Activated T-helper 1 cell treated with anti-CD3 and anti-CD28 coated beads, Interleukin-2, amount 50 U/mL, for 16 hours (primary cell): ENCODE measurements around the gene CCDC51.
"Not testable (repeated sequence)": the region's sequence is repeated elsewhere in the genome, so short reads cannot be mapped to it uniquely, and the experiment has no call there.

Experiments
- DNase-seq, 2 donors: peaks; one replicate each; pipeline ENCODE4 v3.0.0-alpha.2; 2020; ENCODE audit warnings: low read depth in 1 of 2, low spot score in 1 of 2

Gene CCDC51

DNA sequence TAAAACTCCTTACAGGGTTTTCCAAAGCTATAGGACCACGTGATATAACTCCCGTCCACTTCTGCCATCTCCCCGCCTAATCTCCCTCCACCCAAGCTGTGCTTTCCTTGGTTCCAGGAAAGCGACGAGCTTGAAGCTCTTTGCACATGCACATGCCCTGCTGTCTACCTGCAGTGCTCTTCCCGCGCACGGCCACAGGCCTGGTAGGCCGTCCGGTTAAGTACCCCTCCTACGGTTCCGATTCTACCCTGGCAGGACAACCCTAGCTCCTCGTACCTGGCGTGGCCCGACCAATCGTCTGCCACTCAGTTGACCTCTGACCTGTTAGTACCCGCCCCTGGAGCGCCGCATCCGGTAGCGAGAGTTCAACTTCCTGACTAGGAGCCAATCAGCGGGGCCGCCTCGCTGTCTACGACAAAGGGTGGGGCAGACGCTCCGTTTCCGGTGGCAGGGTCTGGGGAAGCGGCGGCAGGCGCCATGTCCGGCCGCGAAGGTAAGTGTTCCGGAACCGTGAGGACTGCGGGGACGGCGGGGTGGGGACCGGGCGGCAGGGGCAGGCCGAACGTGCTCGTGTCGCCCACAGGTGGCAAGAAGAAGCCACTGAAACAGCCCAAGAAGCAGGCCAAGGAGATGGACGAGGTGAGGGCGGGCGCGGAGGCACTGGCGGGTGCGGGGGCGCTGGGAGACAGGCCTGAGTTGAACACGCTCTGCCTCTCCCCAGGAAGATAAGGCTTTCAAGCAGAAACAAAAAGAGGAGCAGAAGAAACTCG is at the start of gene CCDC51, which contains the start of gene TMA7:
CCDC51 (minus strand) TSS at position 300 of the 770 bp plus-strand sequence. CDS start 4,991 bp downstream, outside the sequence.
TMA7 (plus strand) TSS at position 438 of the 770 bp plus-strand sequence; CDS start at position 478, 40 bp downstream.
- DNase-seq = peak; percentile 97

DNA sequence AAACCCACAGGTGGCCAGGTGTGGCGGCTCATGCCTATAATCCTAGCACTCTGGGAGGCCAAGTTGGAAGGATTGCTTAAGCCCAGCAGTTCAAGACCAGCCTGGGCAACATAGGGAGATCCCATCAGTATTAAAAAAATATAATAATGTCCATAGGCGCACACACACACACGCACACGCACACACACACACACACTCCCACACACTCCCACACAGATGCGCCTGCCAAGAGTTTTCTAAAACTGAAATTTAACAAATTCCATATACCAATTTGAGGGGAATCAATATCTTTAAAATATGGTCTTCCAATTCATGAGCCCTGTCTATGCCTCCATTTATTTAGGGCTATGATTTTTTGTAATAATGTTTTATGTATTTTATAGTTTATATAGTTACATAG is 47.0 kb upstream of the CCDC51 start:
- no peak for DNase-seq

DNA sequence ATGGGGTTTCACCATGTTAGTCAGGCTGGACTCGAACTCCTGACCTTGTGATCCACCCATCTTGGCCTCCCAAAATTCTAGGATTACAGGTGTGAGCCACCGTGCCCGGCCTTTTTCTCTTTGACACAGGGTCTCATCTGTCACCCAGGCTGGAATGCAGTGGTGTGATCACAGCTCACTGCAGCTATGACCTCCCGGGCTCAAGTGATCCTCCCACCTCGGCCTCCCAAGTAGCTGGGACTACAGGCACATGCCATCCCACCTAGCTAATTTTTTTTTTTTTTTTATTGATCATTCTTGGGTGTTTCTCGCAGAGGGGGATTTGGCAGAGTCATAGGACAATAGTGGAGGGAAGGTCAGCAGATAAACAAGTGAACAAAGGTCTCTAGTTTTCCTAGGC is 42.9 kb upstream of the CCDC51 start:
- not testable (repeated sequence) for DNase-seq

DNA sequence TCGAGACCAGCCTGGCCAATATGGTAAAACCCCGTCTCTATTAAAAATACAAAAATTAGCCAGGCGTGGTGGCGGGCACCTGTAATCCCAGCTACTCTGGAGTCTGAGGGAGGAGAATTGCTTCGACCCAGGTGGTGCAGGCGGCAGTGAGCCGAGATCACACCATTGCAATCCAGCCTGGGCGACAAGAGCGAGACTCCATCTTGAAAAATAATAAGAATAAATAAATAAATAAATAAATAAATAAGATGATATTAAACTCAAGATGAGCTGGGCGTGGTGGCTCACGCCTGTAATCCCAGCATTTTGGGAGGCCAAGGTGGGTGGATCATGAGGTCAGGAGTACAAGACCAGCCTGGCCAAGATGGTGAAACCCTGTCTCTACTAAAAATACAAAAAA is 41.0 kb upstream of the CCDC51 start:
- DNase-seq = not testable (repeated sequence)

DNA sequence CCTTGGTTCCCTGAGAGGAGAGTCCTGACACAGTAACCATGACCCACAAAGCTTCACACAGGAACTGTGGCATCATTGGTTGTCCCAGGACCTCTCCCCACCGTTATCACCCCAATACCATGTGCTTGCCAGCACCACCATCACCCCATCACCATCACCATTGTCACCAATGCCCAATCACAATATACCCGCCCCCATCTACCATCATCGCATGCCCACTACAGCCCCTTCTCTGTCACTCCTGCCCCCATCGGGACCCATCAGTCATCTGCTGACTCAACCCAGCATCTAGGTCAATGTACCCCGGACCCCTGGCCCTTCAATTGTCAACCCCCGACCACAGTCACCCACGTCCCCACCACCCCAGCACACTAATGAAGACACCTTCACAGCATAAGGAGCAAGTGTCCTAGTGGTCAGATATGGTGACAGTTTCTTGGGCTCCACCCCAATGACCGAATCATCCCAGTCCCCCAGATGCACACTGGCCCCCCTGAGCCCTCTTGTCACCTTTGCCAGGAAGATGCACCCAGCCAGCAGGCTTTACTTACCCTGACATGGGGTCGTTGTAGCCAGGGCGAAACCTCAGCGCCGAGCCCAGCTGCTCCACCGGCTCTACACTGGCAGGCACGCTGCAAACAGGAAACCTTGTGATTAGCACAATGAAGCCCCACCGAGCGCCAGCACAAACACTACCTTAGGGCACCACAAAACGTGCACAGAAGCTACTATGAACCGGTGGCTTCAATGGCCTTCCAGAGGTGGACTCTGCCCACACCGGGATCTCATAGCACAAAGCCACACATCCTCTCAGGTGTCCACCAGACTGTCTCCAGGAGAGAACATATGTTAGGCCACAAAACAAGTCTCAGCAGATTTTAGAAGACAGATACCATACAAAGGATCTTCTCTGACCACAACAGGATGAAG is 39.0 kb upstream of the CCDC51 start:
- DNase-seq = peak in 1 of 2 donors; percentile 40

DNA sequence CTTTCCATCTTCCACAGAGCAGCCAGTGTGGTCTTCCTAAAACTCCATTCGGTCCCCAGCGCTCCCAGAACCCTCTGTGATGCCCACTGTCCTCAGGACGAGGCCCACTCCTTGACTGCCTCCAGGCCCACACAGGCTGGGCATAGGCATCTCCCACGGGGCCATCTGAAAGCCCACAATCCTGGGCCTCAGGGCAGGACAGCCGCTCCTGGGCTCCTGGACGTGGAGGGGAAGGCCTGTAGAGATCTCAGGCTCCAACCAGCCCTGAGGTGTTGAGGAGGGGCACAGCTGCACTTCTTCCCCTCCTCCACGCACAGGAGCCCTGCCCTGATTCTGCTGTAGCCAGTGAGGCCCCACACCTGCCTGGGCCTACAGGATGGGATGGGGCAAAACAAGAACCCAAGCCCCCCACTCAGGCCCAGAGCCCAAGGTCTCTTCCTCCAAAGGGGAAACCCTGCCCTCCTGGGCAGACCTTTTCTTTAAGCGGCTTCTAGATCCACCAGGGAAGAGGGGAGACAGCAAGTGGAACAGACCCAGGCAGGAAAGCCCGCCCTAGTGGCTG is 38.1 kb upstream of the CCDC51 start:
- DNase-seq = no peak

DNA sequence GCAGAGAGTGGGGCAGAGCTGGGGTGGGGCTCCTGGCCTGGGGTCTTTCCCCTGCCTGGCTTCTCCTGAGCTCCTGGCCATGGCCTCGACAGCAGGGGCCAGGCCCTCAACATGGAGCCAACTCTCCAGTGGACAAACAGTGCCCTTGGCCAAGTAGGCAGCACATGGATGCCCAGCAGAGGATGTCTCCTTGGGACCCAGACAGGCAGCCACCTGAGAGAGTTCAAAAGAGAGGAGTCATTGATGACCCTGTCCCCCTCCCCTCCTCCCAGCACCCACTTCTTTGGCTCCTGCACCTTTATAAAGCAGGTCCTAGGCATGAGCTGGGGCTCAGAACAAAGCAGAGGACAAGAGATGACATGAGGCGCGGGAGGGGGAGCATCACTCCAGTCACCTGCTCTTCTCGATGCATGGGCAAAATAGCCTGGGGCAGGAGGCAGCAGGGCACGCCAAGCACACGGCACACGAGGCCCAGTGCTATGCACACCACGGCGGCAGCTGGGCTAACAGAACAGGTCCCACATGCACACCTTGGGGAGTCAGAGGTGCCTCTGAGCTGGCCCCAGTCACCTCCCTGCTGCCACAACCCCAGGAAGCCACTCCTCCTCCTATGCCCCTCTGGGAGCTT is 36.6 kb upstream of the CCDC51 start:
- no peak for DNase-seq

DNA sequence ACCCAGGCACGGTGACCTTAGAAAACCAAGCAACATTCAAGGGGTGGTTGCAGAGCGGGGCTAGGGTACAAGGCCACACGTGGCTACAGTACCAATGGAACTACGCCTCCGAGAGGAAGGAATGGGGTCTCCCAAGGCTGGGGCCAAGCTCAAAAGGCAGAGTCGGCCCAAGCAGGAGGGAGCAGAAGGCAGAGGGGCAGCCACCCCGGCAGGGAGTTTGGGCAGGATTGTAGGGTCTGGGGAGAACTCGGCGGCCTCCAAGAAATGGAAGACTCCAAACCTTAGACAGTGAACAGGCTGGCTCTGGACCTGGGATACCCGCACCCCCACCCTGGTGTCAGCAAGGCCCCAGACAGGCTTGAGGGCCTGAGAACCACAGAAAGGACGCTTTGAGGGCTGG is 35.3 kb upstream of the CCDC51 start:
- no peak for DNase-seq

DNA sequence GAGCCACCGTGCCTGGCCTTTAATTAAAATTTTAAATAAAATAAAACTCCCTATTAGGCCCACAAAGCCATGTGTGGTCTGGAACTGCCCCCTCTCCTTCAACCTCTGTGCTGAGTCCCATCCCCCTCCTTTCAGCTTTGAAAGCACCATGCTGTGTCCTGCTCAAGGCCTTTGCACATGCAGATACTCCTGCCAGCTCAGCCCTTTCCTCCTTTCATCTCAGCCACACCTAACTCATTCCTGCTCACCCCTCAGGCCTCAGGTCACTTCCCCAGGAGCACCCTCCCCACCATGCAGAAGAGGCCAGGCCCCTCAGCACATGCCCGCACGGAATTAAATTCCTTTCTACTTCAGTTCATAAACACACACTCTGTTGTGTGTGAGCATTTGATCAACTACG is 34.7 kb upstream of the CCDC51 start:
- DNase-seq = no peak

DNA sequence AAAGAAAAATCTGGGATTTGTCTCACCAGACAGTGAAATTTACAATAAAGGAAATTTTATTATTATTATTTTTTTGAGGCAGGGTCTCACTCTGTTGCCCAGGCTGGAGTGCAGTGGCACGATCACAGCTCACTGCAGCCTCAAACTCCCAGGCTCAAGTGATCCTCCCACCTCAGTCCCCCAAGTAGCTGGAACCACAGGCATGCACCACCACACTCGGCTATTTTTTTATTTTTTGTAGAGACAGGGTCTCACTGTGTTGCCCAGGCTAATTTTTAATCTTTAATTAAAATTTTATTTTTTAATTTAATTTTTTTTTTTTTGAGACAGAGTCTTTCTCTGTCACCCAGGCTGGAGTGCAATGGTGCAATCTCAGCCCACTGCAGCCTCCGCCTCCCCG is 34.1 kb upstream of the CCDC51 start:
- DNase-seq = not testable (repeated sequence)

GRCh38 chr3:48473617-48473952 is 33.7 kb upstream of the CCDC51 start:
- no peak for DNase-seq

GRCh38 chr3:48472923-48473616 is 33.2 kb upstream of the CCDC51 start:
- DNase-seq = peak; percentile 82 to 84

DNA sequence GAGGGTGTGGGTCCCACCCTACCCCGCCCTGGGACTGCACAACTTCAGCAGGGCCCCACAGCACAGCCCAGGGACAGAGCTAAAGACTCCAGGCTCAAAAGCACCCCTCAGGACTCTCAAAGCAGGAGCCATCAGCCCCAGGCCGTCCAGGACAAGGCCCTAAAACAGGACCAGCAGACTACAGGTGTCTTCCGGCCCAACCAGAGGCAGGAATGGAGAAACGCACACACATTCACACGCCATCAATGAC is 32.7 kb upstream of the CCDC51 start:
- DNase-seq = no peak

- DNase-seq = no peak
Measured at GRCh38 chr3:48470286-48470685, 30.4 kb upstream of the CCDC51 start.

DNA sequence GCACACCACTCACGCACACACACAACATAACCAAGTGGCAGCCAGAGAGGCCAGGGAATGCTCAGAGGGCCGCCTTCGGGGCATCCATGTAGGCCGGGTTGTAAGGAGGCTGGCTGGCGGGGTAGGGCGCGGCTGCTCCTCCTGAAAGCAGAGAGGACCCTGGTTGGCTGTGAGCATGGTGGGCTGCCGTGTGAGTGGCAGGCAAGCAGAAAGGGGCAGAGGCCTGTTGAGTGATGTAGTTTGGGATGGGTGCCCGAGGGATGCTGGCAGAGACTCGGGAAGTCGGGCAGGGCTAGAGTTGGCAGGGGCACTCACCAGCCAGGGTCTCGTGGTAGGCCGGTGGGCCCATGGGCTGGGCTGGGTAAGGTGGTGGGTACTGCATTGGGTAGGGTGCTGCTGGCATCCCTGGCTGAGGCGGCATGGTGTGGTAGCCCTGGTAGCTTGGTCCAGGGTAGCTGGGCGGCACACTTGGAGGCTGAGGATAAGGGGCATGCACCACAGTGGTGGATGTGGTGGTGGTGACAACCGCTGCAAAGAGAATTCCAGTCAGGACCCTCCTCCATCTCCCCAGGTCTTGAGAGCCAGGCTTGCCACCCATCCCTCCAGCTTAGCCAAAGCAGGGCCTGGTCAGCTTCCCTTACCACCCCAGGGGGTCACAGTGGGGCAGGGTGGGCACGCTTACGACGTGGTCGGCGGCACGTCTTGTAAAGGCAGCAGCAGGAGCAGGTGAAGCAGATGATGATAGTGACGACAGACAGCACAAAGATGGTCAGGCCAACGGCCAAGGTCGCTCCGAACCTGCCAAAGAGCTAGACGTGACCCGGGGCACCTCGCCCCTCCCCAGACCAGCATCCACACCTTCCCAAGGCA is 29.4 kb upstream of the CCDC51 start:
- no peak for DNase-seq

DNA sequence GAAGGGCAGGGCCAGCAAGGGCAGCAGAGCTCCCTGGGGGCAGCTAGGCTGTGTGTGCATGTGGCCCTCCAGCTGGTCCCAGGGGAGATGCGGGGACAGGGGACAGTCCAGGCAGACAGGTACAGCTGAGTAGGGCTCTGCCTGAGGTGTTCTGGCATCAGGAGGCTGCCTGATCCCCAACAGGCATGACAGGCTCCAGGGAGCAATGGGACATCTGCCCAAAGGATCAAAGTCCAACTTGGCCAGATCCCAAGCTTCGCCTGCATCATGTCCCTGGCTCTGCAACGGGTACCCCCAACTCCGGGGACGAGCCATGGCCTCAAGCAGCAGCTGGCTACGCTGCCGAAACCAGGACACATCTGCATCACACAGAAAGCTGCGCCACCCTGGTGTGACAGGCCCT is 28.4 kb upstream of the CCDC51 start:
- DNase-seq = no peak

DNA sequence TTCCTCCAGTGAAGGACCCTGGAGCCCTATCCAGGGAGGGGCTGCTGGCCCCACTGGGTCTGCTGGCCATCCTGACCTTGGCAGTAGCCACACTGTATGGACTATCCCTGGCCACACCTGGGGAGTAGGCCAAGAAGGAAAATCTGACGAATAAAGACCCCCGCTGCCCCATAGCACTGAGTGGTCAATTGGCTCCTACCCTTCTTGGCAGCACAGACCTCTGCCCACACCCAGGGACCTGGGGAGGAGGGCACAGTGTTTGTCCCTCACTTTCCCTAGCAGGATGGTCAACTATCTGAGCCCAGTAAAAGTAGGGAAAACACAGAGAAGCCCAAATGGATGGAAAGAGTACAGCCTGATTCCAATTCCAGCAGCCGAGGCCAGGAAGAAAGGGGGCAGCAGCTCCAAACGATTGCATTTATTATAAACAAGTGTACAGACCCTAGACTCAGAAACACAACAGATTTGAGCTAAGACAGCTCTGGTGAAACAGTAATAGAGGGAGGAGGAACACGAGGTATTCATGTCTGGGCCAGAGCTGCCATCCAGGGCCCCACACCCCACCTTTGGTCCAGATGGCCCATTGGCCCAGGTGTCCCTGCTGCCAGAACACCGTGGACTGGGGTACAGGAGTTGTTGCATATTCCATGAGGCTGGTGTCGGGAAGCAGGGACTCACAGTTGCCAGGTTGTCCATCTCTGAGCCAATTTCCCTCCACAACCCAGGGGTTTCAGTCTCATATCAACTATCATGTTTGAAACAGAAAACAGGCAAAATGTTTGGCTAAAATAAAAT is 27.8 kb upstream of the CCDC51 start:
- no peak for DNase-seq

DNA sequence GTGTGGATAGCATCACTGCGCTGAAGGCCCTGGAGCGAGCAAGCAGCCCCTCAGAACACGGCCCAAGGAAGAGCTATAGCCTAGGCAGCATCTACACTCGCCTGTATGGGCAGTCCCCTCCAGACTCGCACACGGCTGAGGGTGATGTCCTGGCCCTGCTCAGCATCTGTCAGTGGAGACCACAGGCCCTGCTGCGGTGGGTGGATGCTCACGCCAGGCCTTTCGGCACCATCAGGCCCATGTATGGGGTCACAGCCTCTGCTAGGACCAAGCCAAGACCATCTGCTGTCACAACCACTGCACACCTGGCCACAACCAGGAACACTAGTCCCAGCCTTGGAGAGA is 27.2 kb upstream of the CCDC51 start:
- no peak for DNase-seq

DNA sequence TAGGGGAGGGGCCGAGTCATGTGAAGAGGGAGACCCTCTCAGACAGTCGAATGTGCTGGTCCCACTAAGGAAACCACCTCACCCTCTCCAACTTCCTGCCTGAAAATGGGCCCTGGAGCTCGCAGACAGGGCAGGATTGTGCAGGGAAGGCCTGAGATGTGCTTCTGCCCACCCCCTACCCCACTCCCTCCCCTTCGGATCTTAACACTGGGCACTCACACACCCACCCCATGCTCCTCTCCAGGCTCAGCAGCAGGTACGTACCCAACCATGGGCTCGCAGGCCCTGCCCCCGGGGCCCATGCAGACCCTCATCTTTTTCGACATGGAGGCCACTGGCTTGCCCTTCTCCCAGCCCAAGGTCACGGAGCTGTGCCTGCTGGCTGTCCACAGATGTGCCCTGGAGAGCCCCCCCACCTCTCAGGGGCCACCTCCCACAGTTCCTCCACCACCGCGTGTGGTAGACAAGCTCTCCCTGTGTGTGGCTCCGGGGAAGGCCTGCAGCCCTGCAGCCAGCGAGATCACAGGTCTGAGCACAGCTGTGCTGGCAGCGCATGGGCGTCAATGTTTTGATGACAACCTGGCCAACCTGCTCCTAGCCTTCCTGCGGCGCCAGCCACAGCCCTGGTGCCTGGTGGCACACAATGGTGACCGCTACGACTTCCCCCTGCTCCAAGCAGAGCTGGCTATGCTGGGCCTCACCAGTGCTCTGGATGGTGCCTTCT is 26.6 kb upstream of the CCDC51 start:
- no peak for DNase-seq
